Activated T-cell treated with anti-CD3 and anti-CD28 coated beads, Interleukin-2, amount 50 U/mL, for 24 hours (primary cell): ENCODE measurements around the gene POTEF.
"Not testable (repeated sequence)": the region's sequence is repeated elsewhere in the genome, so short reads cannot be mapped to it uniquely, and the experiment has no call there.

Experiments
- DNase-seq: peaks from one replicate; pipeline ENCODE4 v3.0.0-alpha.2; 2020
- H3K27ac Mint-ChIP-seq: 2 replicates; pipeline ENCODE4 v1.8.0; 2020; ENCODE audit warnings: mild to moderate bottlenecking, mixed read lengths
- H3K27me3 Mint-ChIP-seq: 2 replicates; pipeline ENCODE4 v1.8.0; 2020; ENCODE audit warnings: mixed read lengths
- H3K36me3 Mint-ChIP-seq: 2 replicates; pipeline ENCODE4 v1.8.0; 2020; ENCODE audit warnings: low read depth, mixed read lengths
- H3K4me1 Mint-ChIP-seq: 2 replicates; pipeline ENCODE4 v1.8.0; 2020; ENCODE audit warnings: low read depth, mixed read lengths
- H3K4me3 Mint-ChIP-seq: 2 replicates; pipeline ENCODE4 v1.8.0; 2020; ENCODE audit warnings: mild to moderate bottlenecking, moderate library complexity, mixed read lengths
- H3K9me3 Mint-ChIP-seq: 2 replicates; pipeline ENCODE4 v1.8.0; 2020; ENCODE audit warnings: mixed read lengths

The POTEF gene

DNA sequence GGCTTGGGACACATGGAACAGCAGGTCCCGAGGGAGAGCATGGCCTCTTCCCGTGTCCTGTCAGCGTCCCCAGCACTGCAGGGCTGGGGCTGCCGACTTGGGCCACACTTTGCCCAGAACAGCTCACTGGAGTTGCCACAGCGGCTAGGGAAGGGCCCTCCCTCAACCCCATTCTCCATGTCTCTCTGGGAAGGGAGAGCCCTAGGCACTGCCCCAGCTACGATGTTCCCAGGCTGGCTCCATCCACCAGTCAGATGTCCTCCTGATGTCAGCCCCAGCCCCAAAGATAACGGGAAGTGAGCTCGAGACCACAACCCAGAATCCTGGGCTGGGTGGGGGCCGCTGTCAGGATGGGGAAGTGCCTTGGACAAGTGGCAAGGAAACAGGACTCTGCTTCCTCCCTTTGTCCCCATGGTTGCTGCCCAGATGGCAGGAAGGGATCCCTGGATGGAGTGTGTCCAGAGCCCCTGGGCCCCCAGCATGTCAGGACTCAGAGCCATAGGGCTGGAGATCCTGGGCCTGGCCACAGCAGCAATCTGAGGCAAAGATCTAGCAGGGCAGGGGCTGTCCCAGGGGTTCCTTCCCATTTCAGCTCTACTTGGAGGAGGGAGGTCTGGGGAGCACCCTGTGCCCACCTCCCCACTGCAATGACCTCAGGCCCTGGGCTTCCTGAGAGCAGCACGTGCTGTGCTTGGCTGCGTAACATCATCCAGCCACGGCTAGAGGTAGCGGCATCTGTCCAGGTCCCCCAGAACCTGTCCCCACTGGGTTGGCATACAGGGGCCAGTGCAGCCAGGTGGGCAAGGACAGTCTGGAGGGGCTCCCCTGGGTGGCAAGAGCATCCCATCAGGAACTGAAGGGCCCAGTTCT, 13.6 kb upstream of the POTEF start:
- H3K9me3 Mint-ChIP-seq, H3K4me3 Mint-ChIP-seq, H3K36me3 Mint-ChIP-seq, H3K27ac Mint-ChIP-seq, DNase-seq: not testable (repeated sequence)
- Mint-ChIP-seq H3K4me1 (peaks cover 12% of the 10 kb centered on the region), H3K27me3 (peaks cover 18% of the 10 kb centered on the region)

DNA sequence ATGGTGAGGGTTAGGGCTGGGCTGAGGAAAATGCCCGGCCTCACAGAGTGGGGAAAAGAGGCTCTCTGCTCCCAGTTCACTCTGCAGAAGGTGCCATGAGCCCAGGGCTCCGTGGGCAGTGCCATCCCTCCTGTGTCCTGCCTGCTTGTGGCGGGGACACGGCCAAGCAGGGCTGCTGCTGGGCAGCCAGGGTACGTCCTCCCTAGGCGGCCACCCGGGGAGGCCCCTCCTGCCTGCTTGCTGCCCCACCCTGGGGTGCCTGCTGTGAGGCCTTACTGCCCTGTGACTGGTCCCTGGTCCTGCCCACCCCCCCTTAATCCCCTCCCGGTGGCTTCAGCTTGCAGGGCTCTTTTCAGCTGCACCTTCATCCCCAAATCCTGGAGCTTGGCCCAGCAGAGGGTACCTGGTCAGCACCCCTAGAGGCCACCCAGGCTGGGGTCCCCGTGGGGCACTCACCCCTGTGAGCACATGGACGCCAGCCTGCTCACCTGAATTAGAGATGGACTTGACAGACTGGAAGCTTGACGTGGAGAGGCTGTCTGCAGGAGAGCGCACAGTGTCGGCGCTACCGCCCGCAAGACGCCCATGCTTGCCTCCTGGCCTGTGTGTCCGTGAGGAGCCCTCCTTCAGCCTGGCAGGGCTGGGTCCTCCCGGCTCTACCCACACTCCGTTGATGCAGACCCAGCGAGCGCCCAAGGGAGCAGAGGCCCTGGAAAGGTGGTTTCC, 12.8 kb upstream of the POTEF start:
- DNase-seq, H3K27ac Mint-ChIP-seq, H3K4me3 Mint-ChIP-seq, H3K9me3 Mint-ChIP-seq, H3K36me3 Mint-ChIP-seq: not testable (repeated sequence)
- peaks cover 18% of the 10 kb centered on the region for H3K27me3 Mint-ChIP-seq
- peaks cover 12% of the 10 kb centered on the region for H3K4me1 Mint-ChIP-seq

DNA sequence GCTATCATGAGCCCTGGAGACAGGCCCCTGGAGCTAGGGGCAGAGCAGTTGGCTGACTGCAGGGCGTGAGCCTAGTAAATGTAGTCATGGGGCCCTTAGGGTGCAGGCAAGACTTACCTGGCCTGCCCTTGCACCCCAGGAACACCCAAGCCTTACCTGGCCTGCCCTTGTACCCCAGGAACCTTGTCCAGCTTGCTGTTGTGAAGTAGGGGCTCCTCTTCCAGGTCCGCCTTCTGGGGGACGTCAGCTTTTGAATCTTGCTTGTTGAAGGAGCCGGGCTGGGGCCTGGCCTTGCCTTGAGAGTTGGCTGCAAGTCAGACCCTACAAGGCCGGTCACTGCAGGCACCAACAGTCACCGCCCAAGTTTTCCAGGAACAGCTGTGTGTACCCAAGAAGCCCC, 12.0 kb upstream of the POTEF start:
- H3K9me3 Mint-ChIP-seq, DNase-seq, H3K4me3 Mint-ChIP-seq, H3K27ac Mint-ChIP-seq, H3K36me3 Mint-ChIP-seq: not testable (repeated sequence)
- Mint-ChIP-seq H3K4me1 (peaks cover 12% of the 10 kb centered on the region), H3K27me3 (peaks cover 14% of the 10 kb centered on the region)

DNA sequence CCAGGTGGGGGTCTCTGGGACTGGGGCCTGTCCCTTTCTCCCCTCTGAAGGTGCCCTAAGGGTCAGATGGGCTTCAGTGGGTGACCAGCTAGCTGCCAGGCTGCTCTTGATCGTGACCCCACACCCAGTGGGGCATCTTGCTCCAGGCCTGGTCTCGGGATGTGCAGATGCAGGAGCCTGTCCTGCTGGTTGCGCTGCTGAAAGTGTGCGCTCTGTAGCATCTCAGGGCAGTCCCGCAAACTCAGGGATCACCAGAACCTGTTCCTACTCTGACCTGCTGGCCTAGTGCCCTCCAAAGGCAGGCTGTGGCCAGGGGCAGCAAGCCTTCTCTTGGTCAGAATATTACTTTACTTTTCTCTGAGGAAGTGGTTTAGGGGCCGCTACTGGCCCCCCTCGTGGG, 11.5 kb upstream of the POTEF start:
- H3K4me1 Mint-ChIP-seq: peaks cover 12% of the 10 kb centered on the region
- not testable (repeated sequence) for H3K36me3 Mint-ChIP-seq, H3K9me3 Mint-ChIP-seq, H3K27ac Mint-ChIP-seq, H3K4me3 Mint-ChIP-seq, DNase-seq
- H3K27me3 Mint-ChIP-seq: peaks cover 12% of the 10 kb centered on the region

DNA sequence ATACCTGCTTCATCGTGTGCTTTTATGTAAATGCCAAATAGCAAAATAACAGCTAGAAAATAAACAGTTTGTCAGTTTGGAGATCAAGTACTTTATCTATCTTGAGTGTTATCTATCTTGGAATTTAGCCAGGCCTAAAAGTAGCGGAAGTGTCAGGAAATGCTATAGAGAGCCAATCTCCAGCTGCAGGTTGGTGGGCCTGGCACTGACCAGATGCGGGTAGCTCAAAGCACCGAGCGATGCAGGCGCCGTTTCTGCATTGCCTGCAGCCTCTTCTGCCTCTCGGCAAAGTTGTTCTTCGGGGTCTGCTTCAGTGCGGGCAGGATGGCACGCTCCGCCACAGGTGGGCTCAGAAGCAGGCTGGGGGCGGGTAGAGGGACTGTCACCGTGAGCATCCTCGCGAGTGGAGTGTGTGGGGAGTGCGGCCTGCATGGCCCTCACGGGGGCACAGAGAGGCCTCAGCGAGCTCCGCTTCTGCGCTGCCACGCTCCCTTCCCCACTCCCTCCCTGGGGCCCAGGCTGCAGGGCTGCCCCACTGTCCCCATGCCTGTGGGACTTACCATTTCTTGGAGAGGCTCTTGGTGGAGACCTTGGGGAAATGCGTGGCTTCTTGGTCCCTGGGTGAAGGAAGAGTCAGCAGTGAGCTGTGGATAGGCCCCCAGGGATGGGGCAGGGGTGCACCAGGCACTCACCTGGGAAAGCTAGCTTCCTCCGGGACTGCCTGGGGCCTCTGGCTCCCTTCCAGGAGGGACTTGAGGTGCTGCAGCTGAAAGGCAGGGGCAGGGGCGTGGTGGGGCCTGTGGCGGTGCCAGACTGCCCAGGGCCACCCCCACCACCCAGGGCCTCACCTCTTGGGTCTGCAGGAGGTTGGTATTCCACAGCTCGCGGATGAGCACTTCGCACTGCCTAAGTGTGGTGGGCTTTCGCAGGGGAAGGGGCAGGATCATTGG, 10.6 kb upstream of the POTEF start:
- DNase-seq, H3K36me3 Mint-ChIP-seq, H3K27me3 Mint-ChIP-seq, H3K4me1 Mint-ChIP-seq, H3K9me3 Mint-ChIP-seq, H3K4me3 Mint-ChIP-seq, H3K27ac Mint-ChIP-seq: not testable (repeated sequence)

DNA sequence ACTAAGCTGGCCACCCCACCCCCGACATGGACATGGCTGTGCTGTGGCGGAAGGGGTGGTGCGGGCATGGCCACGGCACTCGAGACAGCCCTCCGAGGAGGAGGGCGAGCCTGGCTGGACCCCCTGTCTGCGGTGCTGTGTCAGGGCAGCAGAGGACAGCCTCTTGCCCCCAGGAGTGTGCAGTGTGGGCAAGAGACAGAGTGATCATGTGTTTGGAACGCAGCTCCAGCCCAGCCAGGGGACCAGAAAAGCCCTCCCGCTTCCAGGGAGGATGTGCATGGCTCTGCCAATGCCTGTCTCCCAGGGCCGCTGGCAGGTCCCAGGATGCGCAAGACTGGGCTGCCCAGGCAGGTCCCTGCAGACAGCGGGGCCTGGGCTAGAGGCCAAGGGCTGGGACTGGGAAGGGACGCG, 9.8 kb upstream of the POTEF start:
- not testable (repeated sequence) for DNase-seq, H3K9me3 Mint-ChIP-seq, H3K27ac Mint-ChIP-seq, H3K4me3 Mint-ChIP-seq, H3K36me3 Mint-ChIP-seq, H3K27me3 Mint-ChIP-seq, H3K4me1 Mint-ChIP-seq

DNA sequence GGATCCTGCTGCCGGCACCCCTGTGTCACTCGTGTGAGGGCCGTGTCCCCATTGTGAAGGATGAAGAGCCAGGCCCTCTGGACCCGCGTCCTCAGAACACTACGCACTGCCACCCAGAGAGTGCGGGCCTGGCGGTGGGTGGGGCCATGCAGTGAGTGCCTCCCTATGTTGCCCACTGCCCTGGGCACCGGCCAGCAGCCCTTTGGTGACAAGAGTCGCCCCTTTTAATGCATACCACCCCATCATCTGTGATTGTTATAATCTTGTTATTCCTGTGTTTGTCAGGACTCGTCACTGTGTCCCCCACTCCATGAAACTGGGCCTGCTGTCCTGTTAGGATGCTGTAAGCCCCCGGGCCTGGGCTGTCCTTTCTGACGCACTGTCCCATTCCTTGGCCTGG, 9.3 kb upstream of the POTEF start:
- not testable (repeated sequence) for H3K4me3 Mint-ChIP-seq, H3K27ac Mint-ChIP-seq, H3K9me3 Mint-ChIP-seq, DNase-seq, H3K4me1 Mint-ChIP-seq, H3K27me3 Mint-ChIP-seq, H3K36me3 Mint-ChIP-seq

GRCh38 chr2:130137118-130137517, 8.1 kb upstream of the POTEF start:
- H3K36me3 Mint-ChIP-seq, H3K27ac Mint-ChIP-seq, H3K4me1 Mint-ChIP-seq, H3K27me3 Mint-ChIP-seq, H3K9me3 Mint-ChIP-seq, DNase-seq, H3K4me3 Mint-ChIP-seq: not testable (repeated sequence)

DNA sequence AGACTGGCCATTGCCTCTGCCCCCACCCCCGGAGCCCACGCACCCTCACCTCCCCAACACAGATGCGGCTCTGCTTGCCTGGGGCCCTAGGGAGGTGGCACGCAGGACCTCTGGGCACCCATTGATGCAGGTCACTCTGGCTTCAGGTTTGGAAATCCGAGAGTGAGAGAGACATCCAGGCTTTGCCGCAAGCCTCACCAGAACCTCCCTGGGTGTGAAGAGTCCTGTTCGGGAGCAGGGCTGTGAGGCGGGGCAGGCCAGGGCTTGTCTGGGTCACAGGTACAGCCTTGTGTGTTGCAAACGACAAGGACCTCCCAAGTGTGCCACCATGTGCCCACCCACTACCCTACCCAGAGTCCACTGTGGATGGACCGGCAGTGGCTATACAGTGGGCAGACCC, 7.5 kb upstream of the POTEF start:
- H3K36me3 Mint-ChIP-seq, H3K27me3 Mint-ChIP-seq, H3K27ac Mint-ChIP-seq: not testable (repeated sequence)

DNA sequence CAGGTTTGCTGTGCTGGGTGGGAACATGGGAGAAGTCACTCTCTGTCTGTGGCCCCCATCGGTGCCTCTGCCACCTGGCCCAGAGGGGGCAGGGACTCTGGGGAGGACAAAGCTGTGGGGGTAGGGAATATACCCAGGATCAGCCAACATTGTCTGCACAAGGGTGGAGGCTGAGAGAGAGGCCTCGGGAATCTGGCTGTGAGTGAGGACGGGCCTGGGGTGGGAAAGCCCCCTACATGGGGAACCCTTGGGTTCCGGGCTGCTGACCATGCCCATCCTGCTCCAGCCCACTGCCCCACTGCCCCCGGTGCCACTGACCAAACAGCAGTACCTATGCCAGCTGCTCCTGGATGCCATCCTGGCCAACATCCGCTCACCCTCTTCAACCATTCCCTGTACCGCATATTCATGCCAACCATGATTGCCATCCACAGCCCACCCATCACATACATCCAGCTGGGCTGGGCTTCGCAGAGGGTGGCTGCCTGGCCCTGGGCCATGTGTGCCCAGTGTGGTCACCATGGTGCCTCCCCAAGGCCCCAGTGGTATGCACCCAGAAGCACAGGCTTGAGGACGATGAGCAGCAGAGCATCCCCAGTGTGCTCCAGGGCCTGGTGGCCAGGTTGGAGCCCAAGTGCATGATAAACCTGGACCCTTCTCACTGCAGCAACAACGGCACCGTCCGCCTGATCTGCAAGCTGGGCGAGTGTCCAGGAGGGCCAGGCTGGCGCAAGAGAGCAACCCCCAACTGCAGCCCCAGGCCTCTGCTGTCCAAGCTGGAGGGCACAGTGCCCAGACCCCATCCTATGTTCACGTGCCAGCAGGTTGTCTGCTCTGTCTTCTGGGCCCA, 6.9 kb upstream of the POTEF start:
- H3K9me3 Mint-ChIP-seq: no peaks in the 10 kb centered on the region
- no peaks in the 10 kb centered on the region for H3K27me3 Mint-ChIP-seq
- H3K36me3 Mint-ChIP-seq: no peaks in the 10 kb centered on the region
- H3K27ac Mint-ChIP-seq: no peak overlapping the region
- DNase-seq: no peak
- no peaks in the 10 kb centered on the region for H3K4me1 Mint-ChIP-seq
- no peak overlapping the region for H3K4me3 Mint-ChIP-seq

More for the DNA sequence above, 7.5 kb upstream of the POTEF start:
- not testable (repeated sequence) for H3K4me3 Mint-ChIP-seq, H3K9me3 Mint-ChIP-seq, DNase-seq, H3K4me1 Mint-ChIP-seq

GRCh38 chr2:130128464-130128863, 558 bp downstream of the POTEF start:
- not testable (repeated sequence) for H3K27me3 Mint-ChIP-seq, H3K4me1 Mint-ChIP-seq, DNase-seq, H3K4me3 Mint-ChIP-seq, H3K36me3 Mint-ChIP-seq, H3K27ac Mint-ChIP-seq, H3K9me3 Mint-ChIP-seq

DNA sequence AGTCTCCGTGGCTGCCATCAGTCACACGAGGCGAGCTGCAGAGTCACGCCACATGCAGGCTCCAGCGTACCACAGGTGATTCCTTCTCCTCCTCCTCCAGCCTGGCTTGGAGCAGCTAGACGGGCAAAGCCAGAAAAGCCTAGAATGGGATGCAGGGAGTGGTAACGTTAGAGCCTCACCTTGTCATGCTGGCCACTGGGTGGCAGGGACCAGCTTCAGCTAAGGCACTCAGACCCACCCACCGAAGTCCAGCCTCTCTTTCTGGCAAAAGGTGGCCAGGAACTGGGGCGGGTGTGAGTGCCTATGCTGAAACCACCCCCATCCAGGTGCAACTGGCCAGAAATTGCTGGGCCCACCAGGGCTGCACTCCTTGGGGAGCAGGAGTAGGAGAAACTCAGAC, 1.3 kb downstream of the POTEF start:
- not testable (repeated sequence) for H3K27ac Mint-ChIP-seq, DNase-seq, H3K27me3 Mint-ChIP-seq, H3K4me3 Mint-ChIP-seq, H3K9me3 Mint-ChIP-seq, H3K4me1 Mint-ChIP-seq, H3K36me3 Mint-ChIP-seq

GRCh38 chr2:130120924-130121323, 8.1 kb downstream of the POTEF start:
- not testable (repeated sequence) for H3K9me3 Mint-ChIP-seq, H3K36me3 Mint-ChIP-seq, H3K4me3 Mint-ChIP-seq, H3K27ac Mint-ChIP-seq, H3K27me3 Mint-ChIP-seq, H3K4me1 Mint-ChIP-seq, DNase-seq
